Neuronal stem cell (in vitro differentiated cells): ENCODE data around the gene CNTNAP5.

Source experiments
- DNase-seq: peaks from one replicate; pipeline ENCODE4 v3.0.0-alpha.2; 2013; ENCODE audit warnings: low spot score
- H2AFZ ChIP-seq: one replicate; pipeline ENCODE4 v1.6.1; 2013; ENCODE audit warnings: mild to moderate bottlenecking, low read length, inconsistent platforms
- H2AK5ac ChIP-seq: 2 replicates; pipeline ENCODE4 v1.6.1; 2013; ENCODE audit warnings: low read depth, mild to moderate bottlenecking, inconsistent platforms, low read length, moderate library complexity, mixed read lengths
- H2BK120ac ChIP-seq: 2 replicates; pipeline ENCODE4 v1.6.1; 2013; ENCODE audit warnings: low read depth, mild to moderate bottlenecking, inconsistent platforms, low read length, moderate library complexity, mixed read lengths
- H2BK12ac ChIP-seq: one replicate; pipeline ENCODE4 v1.6.1; 2013; ENCODE audit warnings: low read length, inconsistent platforms
- H2BK15ac ChIP-seq: 2 replicates; pipeline ENCODE4 v1.6.1; 2013; ENCODE audit warnings: mild to moderate bottlenecking, low read length, inconsistent platforms, mixed read lengths
- H2BK5ac ChIP-seq: one replicate; pipeline ENCODE4 v1.6.1; 2013; ENCODE audit warnings: inconsistent platforms, mild to moderate bottlenecking, low read length, moderate library complexity
- H3K14ac ChIP-seq: one replicate; pipeline ENCODE4 v1.6.1; 2013; ENCODE audit warnings: low read length, inconsistent platforms
- H3K18ac ChIP-seq: 2 replicates; pipeline ENCODE4 v1.6.1; 2013; ENCODE audit warnings: low read length, inconsistent platforms
- H3K23ac ChIP-seq: 2 replicates; pipeline ENCODE4 v1.6.1; 2013; ENCODE audit warnings: low read depth, mild to moderate bottlenecking, mixed read lengths, low read length, inconsistent platforms; ENCODE audit not compliant: poor library complexity
- H3K27ac ChIP-seq: replicated peaks from 3 replicates; pipeline ENCODE4 v1.5.1; 2013; ENCODE audit warnings: low read length, inconsistent platforms
- H3K27me3 ChIP-seq, 3 experiments: 2 replicates each; pipeline ENCODE4 v1.6.1; 2013; ENCODE audit warnings: low read length in 3 of 3, mild to moderate bottlenecking in 2 of 3, inconsistent platforms in 1 of 3, low read depth in 1 of 3, mixed read lengths in 1 of 3, moderate library complexity in 1 of 3; ENCODE audit not compliant: control insufficient read depth in 3 of 3, insufficient read depth in 3 of 3
- H3K36me3 ChIP-seq, 2 donors: replicated peaks in 1 of 2; 2 replicates each; pipeline ENCODE4 v1.6.1; 2013; ENCODE audit warnings: low read length in 2 of 2; ENCODE audit not compliant: control insufficient read depth in 2 of 2, insufficient read depth in 2 of 2
- H3K4ac ChIP-seq: 2 replicates; pipeline ENCODE4 v1.6.1; 2013; ENCODE audit warnings: inconsistent platforms, mild to moderate bottlenecking, low read length, moderate library complexity
- H3K4me1 ChIP-seq, 2 donors: 1 replicate in 1 of 2; 2 replicates in 1 of 2; pipeline ENCODE4 v1.6.1; 2013; ENCODE audit warnings: low read length in 2 of 2, low read depth in 1 of 2; ENCODE audit not compliant: control insufficient read depth in 2 of 2, insufficient read depth in 1 of 2
- H3K4me2 ChIP-seq: one replicate; pipeline ENCODE4 v1.6.1; 2013; ENCODE audit warnings: mild to moderate bottlenecking, low read length, inconsistent platforms; ENCODE audit not compliant: insufficient read depth, poor library complexity, severe bottlenecking
- H3K4me3 ChIP-seq, 2 donors: 2 replicates each; pipeline ENCODE4 v1.5.1; 2013; ENCODE audit warnings: low read length in 2 of 2, mild to moderate bottlenecking in 2 of 2, inconsistent platforms in 1 of 2, moderate library complexity in 1 of 2
- H3K79me1 ChIP-seq: one replicate; pipeline ENCODE4 v1.6.1; 2013; ENCODE audit warnings: low read depth, mild to moderate bottlenecking, inconsistent platforms, low read length, moderate library complexity
- H3K9ac ChIP-seq: one replicate; pipeline ENCODE4 v1.6.1; 2013; ENCODE audit warnings: mild to moderate bottlenecking, low read depth, low read length, inconsistent platforms; ENCODE audit not compliant: poor library complexity
- H3K9me3 ChIP-seq, 2 donors: replicated peaks in 1 of 2; 2 replicates each; pipeline versions ENCODE3 to v1.6.1; 2013; ENCODE audit warnings: low read length in 2 of 2, mild to moderate bottlenecking in 2 of 2, inconsistent platforms in 1 of 2, low read depth in 1 of 2, mixed read lengths in 1 of 2, moderate library complexity in 1 of 2; ENCODE audit not compliant: control insufficient read depth in 2 of 2, insufficient read depth in 1 of 2
- H4K8ac ChIP-seq: one replicate; pipeline ENCODE4 v1.6.1; 2013; ENCODE audit warnings: low read depth, mild to moderate bottlenecking, inconsistent platforms, low read length, moderate library complexity
- H4K91ac ChIP-seq: one replicate; pipeline ENCODE4 v1.6.1; 2013; ENCODE audit warnings: low read length, low read depth, mild to moderate bottlenecking, inconsistent platforms; ENCODE audit not compliant: poor library complexity
- WGBS, 2 donors: extraction: QIAGEN DNeasy Blood & Tissue Kit; methylation state at CpG; one replicate each; pipeline ENCODE4 v1.1.7; 2013; ENCODE audit warnings: missing lambda C conversion rate in 2 of 2, mixed read lengths in 1 of 2; ENCODE audit not compliant: insufficient read length in 2 of 2, insufficient replicate concordance in 1 of 2; ENCODE audit errors: extremely low coverage in 2 of 2; 5-methylcytosine and 5-hydroxymethylcytosine counted together

The CNTNAP5 gene

DNA sequence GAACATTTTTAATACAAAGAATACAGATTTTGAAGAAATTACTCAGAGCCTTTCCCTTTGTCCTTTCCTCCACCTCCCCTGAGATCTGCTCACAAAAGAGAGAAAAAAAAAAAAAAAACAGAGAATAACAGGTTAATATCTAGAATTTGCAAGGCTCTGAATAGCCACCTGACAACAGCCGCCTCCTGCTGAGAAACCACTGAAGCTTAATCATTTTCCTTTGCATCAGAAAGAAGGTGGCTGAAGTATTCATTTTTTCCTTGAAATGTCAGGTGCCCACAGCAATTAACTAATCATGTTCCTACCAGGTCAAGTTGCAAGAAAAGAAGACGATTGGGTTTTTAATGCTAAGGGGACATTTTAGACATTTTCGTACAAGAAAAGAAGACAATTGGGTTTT lies 21.2 kb downstream of the CNTNAP5 start:
- Histone ChIP-seq H3K18ac (no peak overlapping the region), H3K4ac (no peak overlapping the region), H2AFZ (no peak overlapping the region), H4K8ac (no peak overlapping the region), H3K36me3 (no peaks in the 10 kb centered on the region), H2BK5ac (no peak overlapping the region), H2AK5ac (no peak overlapping the region), H2BK15ac (no peak overlapping the region), H2BK12ac (no peak overlapping the region), H3K79me1 (no peaks in the 10 kb centered on the region), H3K27me3 (no peaks in the 10 kb centered on the region), H3K23ac (no peak overlapping the region), H3K9me3 (no peaks in the 10 kb centered on the region), H3K4me3 (no peak overlapping the region), H3K14ac (no peak overlapping the region), H3K27ac (no peak overlapping the region), H3K9ac (no peak overlapping the region), H4K91ac (no peak overlapping the region), H3K4me1 (peaks cover 0 to 3% of the 10 kb centered on the region in 2 donors), H2BK120ac (no peak overlapping the region), H3K4me2 (no peak overlapping the region)
- DNase-seq = no peak
- WGBS, 2 donors = no CpG with 5 or more reads among the region's 3 CpGs

DNA sequence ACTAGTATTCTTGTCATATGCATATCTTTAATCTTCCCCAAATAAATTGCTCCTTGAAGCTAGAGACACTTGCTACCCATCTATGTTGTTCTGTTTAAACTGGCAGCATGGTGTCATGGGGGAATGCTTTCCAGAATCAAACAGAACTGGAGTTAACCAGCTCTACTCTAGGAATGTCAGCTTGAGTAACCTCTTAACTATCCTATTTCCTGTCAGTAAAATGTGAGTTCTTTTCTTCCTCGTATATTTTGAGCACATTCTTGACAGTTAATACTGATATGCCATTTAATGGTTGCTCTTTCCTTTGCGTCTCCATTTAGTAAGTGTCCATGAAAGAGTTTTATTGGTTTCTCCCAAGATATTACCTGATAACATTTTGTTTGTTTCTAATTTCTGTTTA lies 23.0 kb downstream of the CNTNAP5 start:
- H3K79me1 ChIP-seq = no peaks in the 10 kb centered on the region
- H3K4me1 ChIP-seq = peaks cover 0 to 3% of the 10 kb centered on the region in 2 donors
- H2BK120ac ChIP-seq = no peak overlapping the region
- H3K14ac ChIP-seq = no peak overlapping the region
- H2AK5ac ChIP-seq = no peak overlapping the region
- no peak overlapping the region for H3K4ac ChIP-seq
- no peaks in the 10 kb centered on the region for H3K36me3 ChIP-seq
- DNase-seq = no peak
- no peaks in the 10 kb centered on the region for H3K27me3 ChIP-seq
- H2BK15ac ChIP-seq = no peak overlapping the region
- no CpG with 5 or more reads among the region's 2 CpGs for WGBS, 2 donors
- no peak overlapping the region for H3K18ac ChIP-seq
- no peak overlapping the region for H3K9ac ChIP-seq
- no peak overlapping the region for H4K91ac ChIP-seq
- no peak overlapping the region for H2AFZ ChIP-seq
- H3K9me3 ChIP-seq = no peaks in the 10 kb centered on the region
- no peak overlapping the region for H2BK5ac ChIP-seq
- H3K4me2 ChIP-seq = no peak overlapping the region
- H3K4me3 ChIP-seq = no peak overlapping the region
- H2BK12ac ChIP-seq = no peak overlapping the region
- no peak overlapping the region for H3K23ac ChIP-seq
- no peak overlapping the region for H4K8ac ChIP-seq
- no peak overlapping the region for H3K27ac ChIP-seq

DNA sequence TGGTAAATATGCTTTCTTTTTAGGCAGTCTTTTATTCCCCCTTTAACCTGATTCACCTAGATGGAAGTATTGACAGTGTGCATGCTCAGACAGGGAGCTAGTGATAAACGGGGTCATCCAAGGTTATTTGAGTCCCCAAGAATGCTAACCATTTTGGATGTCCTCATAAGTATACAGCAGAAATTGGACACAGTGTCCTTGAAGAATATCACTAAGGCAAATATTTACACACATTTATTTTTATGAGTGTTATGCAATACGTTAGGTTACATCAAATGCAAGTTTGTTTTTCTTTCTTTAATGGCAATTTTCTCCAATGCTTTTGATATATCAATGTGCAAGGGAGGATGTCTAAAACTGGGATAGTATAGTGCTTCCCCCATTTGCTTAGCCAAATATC lies 23.6 kb downstream of the CNTNAP5 start:
- H2BK15ac ChIP-seq = no peak overlapping the region
- H3K4me1 ChIP-seq = peaks cover 0 to 3% of the 10 kb centered on the region in 2 donors
- no peak overlapping the region for H2BK120ac ChIP-seq
- H3K27ac ChIP-seq = no peak overlapping the region
- no peak overlapping the region for H2AFZ ChIP-seq
- no peak overlapping the region for H2BK5ac ChIP-seq
- no peak overlapping the region for H3K23ac ChIP-seq
- H3K14ac ChIP-seq = no peak overlapping the region
- H3K9ac ChIP-seq = no peak overlapping the region
- no peak overlapping the region for H3K4ac ChIP-seq
- no peak overlapping the region for H2AK5ac ChIP-seq
- H3K79me1 ChIP-seq = no peaks in the 10 kb centered on the region
- H3K4me3 ChIP-seq = no peak overlapping the region
- H3K4me2 ChIP-seq = no peak overlapping the region
- no peak overlapping the region for H4K91ac ChIP-seq
- no peaks in the 10 kb centered on the region for H3K36me3 ChIP-seq
- WGBS, 2 donors = no CpG with 5 or more reads among the region's 2 CpGs
- no peaks in the 10 kb centered on the region for H3K9me3 ChIP-seq
- H2BK12ac ChIP-seq = no peak overlapping the region
- no peaks in the 10 kb centered on the region for H3K27me3 ChIP-seq
- no peak overlapping the region for H4K8ac ChIP-seq
- H3K18ac ChIP-seq = no peak overlapping the region
- no peak for DNase-seq

DNA sequence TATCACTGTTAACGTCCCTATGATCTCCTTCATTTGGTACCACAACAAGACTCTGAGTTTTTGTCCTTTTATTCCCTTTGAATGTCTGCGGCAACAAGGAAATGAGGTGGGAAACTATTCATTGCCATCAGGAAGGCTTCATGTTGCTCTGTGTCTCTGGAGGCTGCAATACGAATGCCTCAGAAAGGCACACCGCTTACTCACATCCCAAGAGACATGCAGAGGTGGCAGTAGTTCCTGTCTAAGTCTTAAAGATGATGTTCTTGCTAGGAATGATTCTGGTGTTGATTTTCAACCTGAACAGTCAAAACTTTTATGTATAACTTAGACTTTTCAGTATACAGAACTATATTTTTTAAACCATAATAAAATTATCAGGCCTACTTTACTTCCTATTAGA lies 24.0 kb downstream of the CNTNAP5 start:
- no peak overlapping the region for H2AK5ac ChIP-seq
- no CpG with 5 or more reads among the region's 4 CpGs for WGBS, 2 donors
- H3K4me2 ChIP-seq = no peak overlapping the region
- no peak overlapping the region for H4K91ac ChIP-seq
- peaks cover 0 to 3% of the 10 kb centered on the region in 2 donors for H3K4me1 ChIP-seq
- H4K8ac ChIP-seq = no peak overlapping the region
- no peaks in the 10 kb centered on the region for H3K27me3 ChIP-seq
- no peak overlapping the region for H2BK5ac ChIP-seq
- no peak overlapping the region for H2BK12ac ChIP-seq
- no peak overlapping the region for H2BK120ac ChIP-seq
- H3K9me3 ChIP-seq = no peaks in the 10 kb centered on the region
- H3K18ac ChIP-seq = no peak overlapping the region
- no peaks in the 10 kb centered on the region for H3K79me1 ChIP-seq
- H2AFZ ChIP-seq = no peak overlapping the region
- DNase-seq = no peak
- H2BK15ac ChIP-seq = no peak overlapping the region
- H3K23ac ChIP-seq = no peak overlapping the region
- no peak overlapping the region for H3K9ac ChIP-seq
- no peak overlapping the region for H3K27ac ChIP-seq
- H3K14ac ChIP-seq = no peak overlapping the region
- no peaks in the 10 kb centered on the region for H3K36me3 ChIP-seq
- H3K4me3 ChIP-seq = no peak overlapping the region
- no peak overlapping the region for H3K4ac ChIP-seq
